Right ventricle myocardium superior (tissue), 1 donor: ENCODE data around the gene VTN. TPM values are rescaled to one million over a fixed set of nuclear protein-coding genes. Genes with fewer than 3 reads are reported as not detected.

ENCODE experiments used
- microRNA-seq: library from miRNA; unstranded; fragments of <30 nt; microRNA quantifications from one replicate; pipeline ENCODE4 v1.2.0, GENCODE V29; 2020
- total RNA-seq: library from RNA; stranded (reverse); fragmentation: NEBNext Ultra II Directional; extraction: Animal tissue kit (Norgen Biotek cat#: 25700); gene quantifications from one replicate; pipeline ENCODE4 v1.2.1, GENCODE V29; 2021
- donor health status: DM: no; HTN: yes; CAD: no; lungs with severe emphysema.

The VTN gene
- total RNA-seq, 1 donor from 2014 or later: 30.2 TPM

Small RNAs within 50 kb of the gene (microRNA-seq; reads per million reads assigned to microRNA genes)
- gene MIR4723: not detected

Other genes with a start within 250 kb of the VTN start
- 2.0 TPM for gene TMEM97, start 51.1 kb downstream of the VTN start, total RNA-seq
- gene IFT20, start 34.8 kb downstream of the VTN start, total RNA-seq: 11.2 TPM
- gene TNFAIP1, start 34.5 kb downstream of the VTN start, total RNA-seq: 33.8 TPM
- gene POLDIP2, start 12.8 kb downstream of the VTN start, total RNA-seq: 158 TPM
- not detected for gene SEBOX, start 5.1 kb downstream of the VTN start, total RNA-seq
- gene SARM1, start 1.4 kb upstream of the VTN start, total RNA-seq: 5.0 TPM
- 6.3 TPM for gene SLC46A1, start 35.9 kb upstream of the VTN start, total RNA-seq
- not detected for gene SLC13A2, start 103.3 kb upstream of the VTN start, total RNA-seq
- gene FOXN1, start 136.0 kb upstream of the VTN start, total RNA-seq: not detected
- 22.6 TPM for gene UNC119, start 182.3 kb upstream of the VTN start, total RNA-seq
- 33.4 TPM for gene PIGS, start 201.2 kb upstream of the VTN start, total RNA-seq
- 353 TPM for gene ALDOC, start 206.6 kb upstream of the VTN start, total RNA-seq
- gene SPAG5, start 228.7 kb upstream of the VTN start, total RNA-seq: 1.1 TPM
- gene RSKR, start 243.9 kb upstream of the VTN start, total RNA-seq: 4.8 TPM